GM23338 (cell line): ENCODE measurements around the gene ZFHX3. TPM values are rescaled to one million over a fixed set of nuclear protein-coding genes. Genes with fewer than 3 reads are reported as not detected.

Experiments used
- ATAC-seq: fragments of 200-7000 bp; cut with Tn5 transposase; 3 replicates; pipeline ENCODE4 v1.9.1; 2020
- DNase-seq: peaks from one replicate; pipeline ENCODE4 v3.0.0-alpha.2; 2015; ENCODE audit warnings: low spot score
- H2AFZ ChIP-seq: fragments of 200-600 bp; sonication (generic); 2 replicates; pipeline ENCODE4 v1.8.0; 2016; ENCODE audit warnings: antibody characterized with exemption, mild to moderate bottlenecking, moderate library complexity
- H3F3A ChIP-seq: fragments of 200-600 bp; sonication (generic); replicated peaks from 2 replicates; pipeline ENCODE4 v1.8.0; 2017; ENCODE audit warnings: antibody characterized with exemption, mixed run types, low read depth
- H3K27ac ChIP-seq: fragments of 200-600 bp; sonication (generic); 2 replicates; pipeline ENCODE4 v1.6.1; 2016; ENCODE audit warnings: low read depth
- H3K27me3 ChIP-seq: fragments of 200-600 bp; sonication (generic); 2 replicates; pipeline ENCODE4 v1.8.0; 2016; ENCODE audit warnings: mild to moderate bottlenecking, mixed run types, moderate library complexity; ENCODE audit not compliant: insufficient read depth
- H3K36me3 ChIP-seq: fragments of 200-600 bp; sonication (generic); 2 replicates; pipeline ENCODE4 v1.8.0; 2016; ENCODE audit warnings: mild to moderate bottlenecking; ENCODE audit not compliant: insufficient read depth
- H3K4me1 ChIP-seq: fragments of 200-600 bp; sonication (generic); 2 replicates; pipeline ENCODE4 v1.8.0; 2016; ENCODE audit warnings: mild to moderate bottlenecking, moderate library complexity; ENCODE audit not compliant: insufficient read depth
- H3K4me2 ChIP-seq: fragments of 200-600 bp; sonication (generic); 2 replicates; pipeline ENCODE4 v1.7.1; 2017; ENCODE audit warnings: mixed run types
- H3K4me3 ChIP-seq: fragments of 200-600 bp; sonication (generic); 2 replicates; pipeline ENCODE4 v1.6.1; 2016; ENCODE audit warnings: mixed run types
- H3K79me2 ChIP-seq: fragments of 200-600 bp; sonication (generic); replicated peaks from 2 replicates; pipeline ENCODE4 v1.8.0; 2017; ENCODE audit warnings: mild to moderate bottlenecking; ENCODE audit not compliant: insufficient read depth
- H3K9me2 ChIP-seq: fragments of 200-600 bp; sonication (generic); 2 replicates; pipeline ENCODE4 v1.8.0; 2017; ENCODE audit not compliant: insufficient read depth
- H4K20me1 ChIP-seq: fragments of 200-600 bp; sonication (generic); replicated peaks from 2 replicates; pipeline ENCODE4 v1.8.0; 2017; ENCODE audit warnings: mild to moderate bottlenecking; ENCODE audit not compliant: insufficient read depth
- H3K27ac Mint-ChIP-seq: 2 replicates; pipeline ENCODE4 v1.8.0; 2020; ENCODE audit warnings: inconsistent platforms, mild to moderate bottlenecking, moderate library complexity, mixed read lengths
- H3K27me3 Mint-ChIP-seq: 3 replicates; pipeline ENCODE4 v1.8.0; 2022; ENCODE audit warnings: low read depth, mild to moderate bottlenecking, moderate library complexity, mixed read lengths, inconsistent platforms; ENCODE audit not compliant: insufficient read depth, poor library complexity
- H3K36me3 Mint-ChIP-seq: 3 replicates; pipeline ENCODE4 v1.8.0; 2021; ENCODE audit warnings: low read depth, mild to moderate bottlenecking, inconsistent platforms, moderate library complexity, mixed read lengths
- H3K4me1 Mint-ChIP-seq: 3 replicates; pipeline ENCODE4 v1.8.0; 2020; ENCODE audit warnings: mild to moderate bottlenecking, inconsistent platforms, mixed read lengths
- H3K4me3 Mint-ChIP-seq: 3 replicates; pipeline ENCODE4 v1.8.0; 2021; ENCODE audit warnings: moderate library complexity, mild to moderate bottlenecking, inconsistent platforms, mixed read lengths
- H3K9me3 Mint-ChIP-seq: 3 replicates; pipeline ENCODE4 v1.8.0; 2020; ENCODE audit warnings: moderate library complexity, mild to moderate bottlenecking, inconsistent platforms, mixed read lengths
- EZH2phosphoT487 ChIP-seq: fragments of 200-600 bp; sonication (generic); IDR thresholded peaks from one replicate; pipeline ENCODE4 v1.8.1; 2018; ENCODE audit warnings: antibody characterized with exemption; ENCODE audit not compliant: unreplicated experiment
- REST ChIP-seq: IDR thresholded peaks from one replicate; pipeline ENCODE4 v1.6.1; 2018; ENCODE audit warnings: antibody characterized with exemption; ENCODE audit not compliant: unreplicated experiment
- STAT1 ChIP-seq: IDR thresholded peaks from one replicate; pipeline ENCODE4 v1.6.1; 2016; ENCODE audit warnings: antibody characterized with exemption; ENCODE audit not compliant: unreplicated experiment
- polyA plus RNA-seq: library from polyadenylated mRNA; unstranded; fragments of >200 nt; fragmentation: Nextera tagmentation; extraction: Ambion mirVana; gene quantifications from 2 replicates; pipeline ENCODE4 v1.2.1, GENCODE V29; 2016
- total RNA-seq: library from RNA; depleted of rRNA; stranded (reverse); fragments of >200 nt; shearing (Covaris generic); gene quantifications from 2 replicates; pipeline ENCODE4 v1.2.3, GENCODE V29; 2014
- TF ChIP-seq, protein P1 (sequence below): IDR thresholded peaks from 2 replicates; pipeline ENCODE4 v1.6.1; 2016; ENCODE audit warnings: antibody characterized with exemption
- TF ChIP-seq, protein P2 (sequence below): fragments of 250-450 bp; sonication (Bioruptor Pico); IDR thresholded peaks from 2 replicates; pipeline ENCODE4 v1.5.0; 2020; ENCODE audit warnings: mild to moderate bottlenecking, moderate library complexity

Gene ZFHX3
- total and polyA plus RNA-seq, 2 experiments from 2014 or later = 1.0 to 1.5 TPM

- Histone ChIP-seq H4K20me1 (no peaks in the 10 kb centered on the region), H3K4me3 (no peak overlapping the region), H3K9me2 (no peaks in the 10 kb centered on the region), H3K36me3 (no peaks in the 10 kb centered on the region), H3F3A (no peaks in the 10 kb centered on the region), H3K4me1 (no peaks in the 10 kb centered on the region), H3K27me3 (no peaks in the 10 kb centered on the region), H3K4me2 (no peak overlapping the region), H2AFZ (no peak overlapping the region), H3K79me2 (no peaks in the 10 kb centered on the region), H3K27ac (no peak overlapping the region)
- H3K4me1 Mint-ChIP-seq = peaks cover 4% of the 10 kb centered on the region
- H3K36me3 Mint-ChIP-seq = peaks cover 3% of the 10 kb centered on the region; the same call in 1 of the 3 replicates
- DNase-seq (no peak), ATAC-seq (no peak)
- H3K4me3 Mint-ChIP-seq = no peak overlapping the region
- TF ChIP-seq, protein P1, sequence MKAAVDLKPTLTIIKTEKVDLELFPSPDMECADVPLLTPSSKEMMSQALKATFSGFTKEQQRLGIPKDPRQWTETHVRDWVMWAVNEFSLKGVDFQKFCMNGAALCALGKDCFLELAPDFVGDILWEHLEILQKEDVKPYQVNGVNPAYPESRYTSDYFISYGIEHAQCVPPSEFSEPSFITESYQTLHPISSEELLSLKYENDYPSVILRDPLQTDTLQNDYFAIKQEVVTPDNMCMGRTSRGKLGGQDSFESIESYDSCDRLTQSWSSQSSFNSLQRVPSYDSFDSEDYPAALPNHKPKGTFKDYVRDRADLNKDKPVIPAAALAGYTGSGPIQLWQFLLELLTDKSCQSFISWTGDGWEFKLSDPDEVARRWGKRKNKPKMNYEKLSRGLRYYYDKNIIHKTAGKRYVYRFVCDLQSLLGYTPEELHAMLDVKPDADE = no peak
- TF ChIP-seq, protein P2, sequence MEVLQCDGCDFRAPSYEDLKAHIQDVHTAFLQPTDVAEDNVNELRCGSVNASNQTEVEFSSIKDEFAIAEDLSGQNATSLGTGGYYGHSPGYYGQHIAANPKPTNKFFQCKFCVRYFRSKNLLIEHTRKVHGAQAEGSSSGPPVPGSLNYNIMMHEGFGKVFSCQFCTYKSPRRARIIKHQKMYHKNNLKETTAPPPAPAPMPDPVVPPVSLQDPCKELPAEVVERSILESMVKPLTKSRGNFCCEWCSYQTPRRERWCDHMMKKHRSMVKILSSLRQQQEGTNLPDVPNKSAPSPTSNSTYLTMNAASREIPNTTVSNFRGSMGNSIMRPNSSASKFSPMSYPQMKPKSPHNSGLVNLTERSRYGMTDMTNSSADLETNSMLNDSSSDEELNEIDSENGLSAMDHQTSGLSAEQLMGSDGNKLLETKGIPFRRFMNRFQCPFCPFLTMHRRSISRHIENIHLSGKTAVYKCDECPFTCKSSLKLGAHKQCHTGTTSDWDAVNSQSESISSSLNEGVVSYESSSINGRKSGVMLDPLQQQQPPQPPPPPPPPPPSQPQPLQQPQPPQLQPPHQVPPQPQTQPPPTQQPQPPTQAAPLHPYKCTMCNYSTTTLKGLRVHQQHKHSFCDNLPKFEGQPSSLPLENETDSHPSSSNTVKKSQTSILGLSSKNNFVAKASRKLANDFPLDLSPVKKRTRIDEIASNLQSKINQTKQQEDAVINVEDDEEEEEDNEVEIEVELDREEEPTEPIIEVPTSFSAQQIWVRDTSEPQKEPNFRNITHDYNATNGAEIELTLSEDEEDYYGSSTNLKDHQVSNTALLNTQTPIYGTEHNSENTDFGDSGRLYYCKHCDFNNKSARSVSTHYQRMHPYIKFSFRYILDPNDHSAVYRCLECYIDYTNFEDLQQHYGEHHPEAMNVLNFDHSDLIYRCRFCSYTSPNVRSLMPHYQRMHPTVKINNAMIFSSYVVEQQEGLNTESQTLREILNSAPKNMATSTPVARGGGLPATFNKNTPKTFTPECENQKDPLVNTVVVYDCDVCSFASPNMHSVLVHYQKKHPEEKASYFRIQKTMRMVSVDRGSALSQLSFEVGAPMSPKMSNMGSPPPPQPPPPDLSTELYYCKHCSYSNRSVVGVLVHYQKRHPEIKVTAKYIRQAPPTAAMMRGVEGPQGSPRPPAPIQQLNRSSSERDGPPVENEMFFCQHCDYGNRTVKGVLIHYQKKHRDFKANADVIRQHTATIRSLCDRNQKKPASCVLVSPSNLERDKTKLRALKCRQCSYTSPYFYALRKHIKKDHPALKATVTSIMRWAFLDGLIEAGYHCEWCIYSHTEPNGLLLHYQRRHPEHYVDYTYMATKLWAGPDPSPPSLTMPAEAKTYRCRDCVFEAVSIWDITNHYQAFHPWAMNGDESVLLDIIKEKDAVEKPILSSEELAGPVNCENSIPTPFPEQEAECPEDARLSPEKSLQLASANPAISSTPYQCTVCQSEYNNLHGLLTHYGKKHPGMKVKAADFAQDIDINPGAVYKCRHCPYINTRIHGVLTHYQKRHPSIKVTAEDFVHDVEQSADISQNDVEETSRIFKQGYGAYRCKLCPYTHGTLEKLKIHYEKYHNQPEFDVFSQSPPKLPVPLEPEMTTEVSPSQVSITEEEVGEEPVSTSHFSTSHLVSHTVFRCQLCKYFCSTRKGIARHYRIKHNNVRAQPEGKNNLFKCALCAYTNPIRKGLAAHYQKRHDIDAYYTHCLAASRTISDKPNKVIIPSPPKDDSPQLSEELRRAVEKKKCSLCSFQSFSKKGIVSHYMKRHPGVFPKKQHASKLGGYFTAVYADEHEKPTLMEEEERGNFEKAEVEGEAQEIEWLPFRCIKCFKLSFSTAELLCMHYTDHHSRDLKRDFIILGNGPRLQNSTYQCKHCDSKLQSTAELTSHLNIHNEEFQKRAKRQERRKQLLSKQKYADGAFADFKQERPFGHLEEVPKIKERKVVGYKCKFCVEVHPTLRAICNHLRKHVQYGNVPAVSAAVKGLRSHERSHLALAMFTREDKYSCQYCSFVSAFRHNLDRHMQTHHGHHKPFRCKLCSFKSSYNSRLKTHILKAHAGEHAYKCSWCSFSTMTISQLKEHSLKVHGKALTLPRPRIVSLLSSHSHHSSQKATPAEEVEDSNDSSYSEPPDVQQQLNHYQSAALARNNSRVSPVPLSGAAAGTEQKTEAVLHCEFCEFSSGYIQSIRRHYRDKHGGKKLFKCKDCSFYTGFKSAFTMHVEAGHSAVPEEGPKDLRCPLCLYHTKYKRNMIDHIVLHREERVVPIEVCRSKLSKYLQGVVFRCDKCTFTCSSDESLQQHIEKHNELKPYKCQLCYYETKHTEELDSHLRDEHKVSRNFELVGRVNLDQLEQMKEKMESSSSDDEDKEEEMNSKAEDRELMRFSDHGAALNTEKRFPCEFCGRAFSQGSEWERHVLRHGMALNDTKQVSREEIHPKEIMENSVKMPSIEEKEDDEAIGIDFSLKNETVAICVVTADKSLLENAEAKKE = no peak
- no peak for TF ChIP-seq STAT1
- no peak for TF ChIP-seq EZH2phosphoT487
- no peak for TF ChIP-seq REST
- no peak overlapping the region for H3K27ac Mint-ChIP-seq
- H3K27me3 Mint-ChIP-seq = peaks cover 4% of the 10 kb centered on the region
- no peaks in the 10 kb centered on the region for H3K9me3 Mint-ChIP-seq
Observed at GRCh38 chr16:72952404-72952803, 95.5 kb downstream of the ZFHX3 start.
